ENCODE data around the gene ELK3.
A peak's percentile ranks its signal among the peaks of the same experiment; 100 is the strongest.

Gene ELK3

GRCh38 chr12:96215919-96216273, 21.7 kb downstream of the ELK3 start:
- Histone ChIP-seq H3K27me3 (ENCODE audit: insufficient read depth, low read depth, severe bottlenecking) (no peaks in the 10 kb centered on the region), H3K27ac (no peak overlapping the region), H3K9me3 (ENCODE audit: severe bottlenecking) (no peaks in the 10 kb centered on the region), H3K36me3 (no peaks in the 10 kb centered on the region), H3K4me3 (ENCODE audit: low read depth, low read length) (no peak overlapping the region)
- DNase-seq, result no peak
- no peak for TF ChIP-seq CTCF (IDR thresholded peaks at IDR 0.05; ENCODE audit: low read depth, low read length)

GRCh38 chr12:96218989-96219678, 25.0 kb downstream of the ELK3 start:
- TF ChIP-seq CTCF (IDR thresholded peaks at IDR 0.05; ENCODE audit: low read depth, low read length), result no peak
- H3K27ac ChIP-seq, result peak overlapping the region; percentile 86
- DNase-seq, result no peak

GRCh38 chr12:96219700-96220206, 25.6 kb downstream of the ELK3 start:
- no peak for TF ChIP-seq CTCF (IDR thresholded peaks at IDR 0.05; ENCODE audit: low read depth, low read length)
- Histone ChIP-seq H3K27ac (peak overlapping the region; percentile 86), H3K27me3 (ENCODE audit: insufficient read depth, low read depth, severe bottlenecking) (no peaks in the 10 kb centered on the region), H3K9me3 (ENCODE audit: severe bottlenecking) (no peaks in the 10 kb centered on the region), H3K36me3 (no peaks in the 10 kb centered on the region), H3K4me3 (ENCODE audit: low read depth, low read length) (no peak overlapping the region)
- peak; percentile 90 for DNase-seq

More at GRCh38 chr12:96218989-96219678, 25.0 kb downstream of the ELK3 start:
- H3K4me3 ChIP-seq (ENCODE audit: low read depth, low read length), result no peak overlapping the region
- H3K27me3 ChIP-seq (ENCODE audit: insufficient read depth, low read depth, severe bottlenecking), result no peaks in the 10 kb centered on the region
- no peaks in the 10 kb centered on the region for H3K36me3 ChIP-seq
- H3K9me3 ChIP-seq (ENCODE audit: severe bottlenecking), result no peaks in the 10 kb centered on the region

GRCh38 chr12:96220902-96221301, 26.7 kb downstream of the ELK3 start:
- H3K27ac ChIP-seq, result no peak overlapping the region

GRCh38 chr12:96221391-96221790, 27.2 kb downstream of the ELK3 start:
- no peaks in the 10 kb centered on the region for H3K27me3 ChIP-seq (ENCODE audit: insufficient read depth, low read depth, severe bottlenecking)
- no peak for TF ChIP-seq CTCF (IDR thresholded peaks at IDR 0.05; ENCODE audit: low read depth, low read length)
- no peak overlapping the region for H3K27ac ChIP-seq
- no peak for DNase-seq
- no peak overlapping the region for H3K4me3 ChIP-seq (ENCODE audit: low read depth, low read length)
- H3K9me3 ChIP-seq (ENCODE audit: severe bottlenecking), result no peaks in the 10 kb centered on the region
- no peaks in the 10 kb centered on the region for H3K36me3 ChIP-seq

More at GRCh38 chr12:96220902-96221301, 26.7 kb downstream of the ELK3 start:
- DNase-seq, result no peak
- H3K9me3 ChIP-seq (ENCODE audit: severe bottlenecking), result no peaks in the 10 kb centered on the region
- H3K36me3 ChIP-seq, result no peaks in the 10 kb centered on the region
- no peak for TF ChIP-seq CTCF (IDR thresholded peaks at IDR 0.05; ENCODE audit: low read depth, low read length)
- no peaks in the 10 kb centered on the region for H3K27me3 ChIP-seq (ENCODE audit: insufficient read depth, low read depth, severe bottlenecking)
- no peak overlapping the region for H3K4me3 ChIP-seq (ENCODE audit: low read depth, low read length)
